B cell (primary cell): ENCODE results near the gene NAV2. TPM values are rescaled to one million over a fixed set of nuclear protein-coding genes. Genes with fewer than 3 reads are reported as not detected.

Source experiments
- ATAC-seq: fragments of 200-7000 bp; cut with Tn5 transposase; one replicate; pipeline ENCODE4 v1.10.0; 2021; ENCODE audit warnings: low read depth, mild to moderate bottlenecking, moderate number of reproducible peaks, moderate library complexity
- CTCF ChIA-PET: fragments of 350-600 bp; sonication (Branson Sonifier 250); formaldehyde crosslinking; loops from one replicate; lab custom pipeline; 2021; ENCODE audit warnings: antibody characterized with exemption, inconsistent platforms; lab: Charles Lee
- POLR2A ChIA-PET: fragments of 350-600 bp; sonication (Branson Sonifier 250); formaldehyde crosslinking; loops from one replicate; lab custom pipeline; 2021; ENCODE audit warnings: antibody characterized with exemption; lab: Charles Lee
- DNase-seq: peaks from one replicate; pipeline ENCODE4 v3.0.0; 2013
- H2AFZ ChIP-seq: 2 replicates; pipeline ENCODE4 v1.6.1; 2012; ENCODE audit warnings: mild to moderate bottlenecking, low read depth, low read length; ENCODE audit not compliant: insufficient read depth, poor library complexity, severe bottlenecking
- H3K27ac ChIP-seq, 2 donors: 1 replicate in 1 of 2; 2 replicates in 1 of 2; pipeline ENCODE4 v1.5.1; 2012 to 2013; ENCODE audit warnings: low read length in 2 of 2, mild to moderate bottlenecking in 2 of 2, moderate library complexity in 1 of 2
- H3K27me3 ChIP-seq, 4 experiments: fragments of 200-600 bp in 1 of 4; sonication (generic) in 1 of 4; replicated peaks in 1 of 4; 1 replicate in 2 of 4; 2 replicates in 2 of 4; pipeline versions ENCODE4 v1.6.1 to v1.7.0; 2013 to 2016; ENCODE audit warnings: low read length in 3 of 4, mild to moderate bottlenecking in 2 of 4, mixed read lengths in 1 of 4, moderate library complexity in 1 of 4; ENCODE audit not compliant: insufficient read depth in 4 of 4, control insufficient read depth in 3 of 4; ENCODE audit errors: control extremely low read depth in 1 of 4
- H3K36me3 ChIP-seq, 2 experiments: replicated peaks in 1 of 2; 1 replicate in 1 of 2; 2 replicates in 1 of 2; pipeline versions ENCODE4 v1.6.1 to v1.7.1; 2013; ENCODE audit warnings: low read length in 1 of 2; ENCODE audit not compliant: insufficient read depth in 2 of 2, control insufficient read depth in 1 of 2; ENCODE audit errors: control extremely low read depth in 1 of 2, extremely low read depth in 1 of 2
- H3K4me1 ChIP-seq, 2 donors: fragments of 200-600 bp in 1 of 2; sonication (generic) in 1 of 2; 1 replicate in 1 of 2; 2 replicates in 1 of 2; pipeline versions ENCODE4 v1.5.1 to v1.6.1; 2013 to 2017; ENCODE audit warnings: low read length in 2 of 2; ENCODE audit not compliant: control insufficient read depth in 2 of 2, insufficient read depth in 2 of 2
- H3K4me2 ChIP-seq: replicated peaks from 2 replicates; pipeline ENCODE3; 2012; ENCODE audit warnings: mild to moderate bottlenecking, low read depth, low read length; ENCODE audit not compliant: poor library complexity, severe bottlenecking
- H3K4me3 ChIP-seq, 5 experiments: fragments of 200-600 bp in 1 of 5; sonication (generic) in 1 of 5; 1 replicate in 3 of 5; 2 replicates in 2 of 5; pipeline versions ENCODE4 v1.5.1 to v1.7.0; 2011 to 2016; ENCODE audit warnings: low read length in 4 of 5, mild to moderate bottlenecking in 4 of 5, low read depth in 2 of 5, control low read depth in 1 of 5, moderate library complexity in 1 of 5; ENCODE audit not compliant: insufficient read depth in 1 of 5; ENCODE audit errors: control extremely low read depth in 1 of 5, extremely low read depth in 1 of 5
- H3K79me2 ChIP-seq: fragments of 200-600 bp; sonication (generic); one replicate; pipeline ENCODE4 v1.6.0; 2016; ENCODE audit warnings: low read length; ENCODE audit not compliant: control insufficient read depth, insufficient read depth
- H3K9ac ChIP-seq: fragments of 200-600 bp; sonication (generic); 2 replicates; pipeline ENCODE4 v1.6.1; 2017; ENCODE audit warnings: mild to moderate bottlenecking, low read length, moderate library complexity
- H3K9me3 ChIP-seq, 3 donors: one replicate each; pipeline versions ENCODE4 v1.6.1 to v1.7.1; 2013; ENCODE audit warnings: low read length in 2 of 3; ENCODE audit not compliant: control insufficient read depth in 2 of 3, insufficient read depth in 1 of 3; ENCODE audit errors: control extremely low read depth in 1 of 3
- H4K20me1 ChIP-seq: 2 replicates; pipeline ENCODE4 v1.6.0; 2012; ENCODE audit warnings: mild to moderate bottlenecking, low read length; ENCODE audit not compliant: insufficient read depth, control insufficient read depth, poor library complexity, severe bottlenecking
- H3K27ac Mint-ChIP-seq: one replicate; pipeline ENCODE4 v1.8.0; 2021; ENCODE audit warnings: mixed read lengths
- H3K27me3 Mint-ChIP-seq: one replicate; pipeline ENCODE4 v1.8.0; 2021; ENCODE audit warnings: mixed read lengths
- H3K4me1 Mint-ChIP-seq: one replicate; pipeline ENCODE4 v1.8.0; 2021; ENCODE audit warnings: mixed read lengths
- H3K4me3 Mint-ChIP-seq: one replicate; pipeline ENCODE4 v1.8.0; 2021; ENCODE audit warnings: mixed read lengths
- H3K9me3 Mint-ChIP-seq: one replicate; pipeline ENCODE4 v1.8.0; 2022; ENCODE audit warnings: mixed read lengths; ENCODE audit not compliant: insufficient read depth
- EZH2 ChIP-seq: IDR thresholded peaks from 2 replicates; pipeline ENCODE4 v1.6.1; 2012; ENCODE audit warnings: borderline replicate concordance, low read depth, mild to moderate bottlenecking, moderate library complexity, low read length; ENCODE audit not compliant: insufficient read depth, poor library complexity, severe bottlenecking
- WGBS: methylation state at CpG from one replicate; pipeline ENCODE4 v1.1.5; 2013; ENCODE audit warnings: missing lambda C conversion rate; ENCODE audit not compliant: insufficient coverage; 5-methylcytosine and 5-hydroxymethylcytosine counted together
- intact Hi-C: fragments of 100-400 bp; cut with micrococcal nuclease; formaldehyde crosslinking; loops from one replicate; pipeline ENCODE4 v1.10.0; 2022
- polyA plus RNA-seq: library from polyadenylated mRNA; depleted of rRNA; stranded (reverse); fragments of >200 nt; gene quantifications from 2 replicates; pipeline ENCODE4 v1.2.3, GENCODE V29; 2012
- total RNA-seq, 2 donors: library from RNA; stranded (reverse); fragments of 120-200 nt in 1 of 2; gene quantifications; 1 replicate in 1 of 2; 2 replicates in 1 of 2; pipeline versions ENCODE4 v1.2.3 to v1.2.4, GENCODE V29; 2013 to 2022
- TF ChIP-seq, protein P1 (sequence below): fragments of 200-600 bp; IDR thresholded peaks from one replicate; pipeline ENCODE4 v1.8.0; 2022; ENCODE audit warnings: antibody characterized with exemption, mild to moderate bottlenecking

The NAV2 gene
- total and polyA plus RNA-seq, 2 donors (not counting 1 experiment from before 2014, with no cell fraction given) = 0.82 to 22.2 TPM

DNA sequence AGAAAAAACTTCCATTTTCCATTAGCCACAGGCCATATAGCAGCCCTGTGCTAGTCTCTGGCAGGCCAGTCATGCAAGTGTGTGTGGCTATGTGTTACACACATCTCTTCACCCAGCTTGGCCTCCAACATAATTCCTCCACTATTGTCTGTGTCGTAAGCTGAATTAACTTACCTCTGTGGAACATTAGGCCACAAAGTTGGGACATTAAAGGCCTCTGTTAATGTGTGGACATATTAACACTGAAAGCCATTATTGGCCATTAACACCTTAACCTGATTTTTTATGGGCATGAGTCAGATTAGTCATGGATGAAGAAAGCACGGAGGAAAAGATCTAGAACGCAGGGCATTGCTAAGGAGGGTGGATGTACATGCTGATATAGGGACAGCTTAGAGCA, 347.5 kb downstream of the NAV2 start:
- ChIA-PET POLR2A (no interaction called here), CTCF (no interaction called here)
- Mint-ChIP-seq H3K27me3 (no peaks in the 10 kb centered on the region), H3K4me1 (no peaks in the 10 kb centered on the region), H3K4me3 (no peak overlapping the region), H3K9me3 (no peaks in the 10 kb centered on the region), H3K27ac (no peak overlapping the region)
- no peak overlapping the region for H3K27ac ChIP-seq
- no peaks in the 10 kb centered on the region for H3K36me3 ChIP-seq
- WGBS = 90% methylated on average over 2 of the region's 3 CpGs
- H2AFZ ChIP-seq = no peak overlapping the region
- no peaks in the 10 kb centered on the region for H3K4me1 ChIP-seq
- no peak for TF ChIP-seq EZH2
- TF ChIP-seq, protein P1, sequence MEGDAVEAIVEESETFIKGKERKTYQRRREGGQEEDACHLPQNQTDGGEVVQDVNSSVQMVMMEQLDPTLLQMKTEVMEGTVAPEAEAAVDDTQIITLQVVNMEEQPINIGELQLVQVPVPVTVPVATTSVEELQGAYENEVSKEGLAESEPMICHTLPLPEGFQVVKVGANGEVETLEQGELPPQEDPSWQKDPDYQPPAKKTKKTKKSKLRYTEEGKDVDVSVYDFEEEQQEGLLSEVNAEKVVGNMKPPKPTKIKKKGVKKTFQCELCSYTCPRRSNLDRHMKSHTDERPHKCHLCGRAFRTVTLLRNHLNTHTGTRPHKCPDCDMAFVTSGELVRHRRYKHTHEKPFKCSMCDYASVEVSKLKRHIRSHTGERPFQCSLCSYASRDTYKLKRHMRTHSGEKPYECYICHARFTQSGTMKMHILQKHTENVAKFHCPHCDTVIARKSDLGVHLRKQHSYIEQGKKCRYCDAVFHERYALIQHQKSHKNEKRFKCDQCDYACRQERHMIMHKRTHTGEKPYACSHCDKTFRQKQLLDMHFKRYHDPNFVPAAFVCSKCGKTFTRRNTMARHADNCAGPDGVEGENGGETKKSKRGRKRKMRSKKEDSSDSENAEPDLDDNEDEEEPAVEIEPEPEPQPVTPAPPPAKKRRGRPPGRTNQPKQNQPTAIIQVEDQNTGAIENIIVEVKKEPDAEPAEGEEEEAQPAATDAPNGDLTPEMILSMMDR = no peak
- H3K79me2 ChIP-seq = no peaks in the 10 kb centered on the region
- H3K9ac ChIP-seq = no peak overlapping the region
- no peaks in the 10 kb centered on the region for H3K27me3 ChIP-seq
- no peak overlapping the region for H3K4me2 ChIP-seq
- no peaks in the 10 kb centered on the region for H4K20me1 ChIP-seq
- H3K4me3 ChIP-seq = no peak overlapping the region
- DNase-seq (no peak), ATAC-seq (no peak)
- H3K9me3 ChIP-seq = no peaks in the 10 kb centered on the region
- intact Hi-C loops = no loop called here

- POLR2A ChIA-PET = no interaction called here
- no peak for TF ChIP-seq EZH2
- TF ChIP-seq, protein P1 = no peak
- Histone ChIP-seq H2AFZ (no peak overlapping the region), H3K27ac (no peak overlapping the region), H3K36me3 (no peaks in the 10 kb centered on the region), H3K4me2 (no peak overlapping the region), H4K20me1 (no peaks in the 10 kb centered on the region), H3K4me3 (no peak overlapping the region), H3K9ac (no peak overlapping the region), H3K4me1 (no peaks in the 10 kb centered on the region), H3K27me3 (no peaks in the 10 kb centered on the region), H3K79me2 (no peaks in the 10 kb centered on the region), H3K9me3 (no peaks in the 10 kb centered on the region)
- CTCF ChIA-PET = no interaction called here
- DNase-seq (no peak), ATAC-seq (no peak)
- Mint-ChIP-seq H3K9me3 (no peaks in the 10 kb centered on the region), H3K27me3 (no peaks in the 10 kb centered on the region), H3K4me1 (no peaks in the 10 kb centered on the region), H3K4me3 (no peak overlapping the region), H3K27ac (no peak overlapping the region)
- WGBS = 84% methylated on average over 4 of the region's 7 CpGs
- intact Hi-C loops = no loop called here
Observed at GRCh38 chr11:20060647-20061205, 348.1 kb downstream of the NAV2 start.
